Stimulated activated naive CD8-positive, alpha-beta T cell treated with anti-CD3 and anti-CD28 coated beads, Interleukin-15, amount 100 ng/mL, for 72 hours (primary cell): ENCODE data around the gene PEA15.
A peak's percentile ranks its signal among the peaks of the same experiment; 100 is the strongest.

Experiments used
- ATAC-seq: fragments of 150-1000 bp; cut with Tn5 transposase; 2 replicates; pipeline ENCODE4 v1.10.0; 2021; ENCODE audit warnings: mild to moderate bottlenecking, moderate library complexity
- DNase-seq, 2 donors: peaks; one replicate each; pipeline ENCODE4 v3.0.0; 2021 to 2022
- H3K27ac Mint-ChIP-seq, 2 donors: one replicate each; pipeline ENCODE4 v1.8.0; 2022; ENCODE audit warnings: mild to moderate bottlenecking in 2 of 2, mixed read lengths in 2 of 2, moderate library complexity in 2 of 2
- H3K27me3 Mint-ChIP-seq: one replicate; pipeline ENCODE4 v1.8.0; 2022; ENCODE audit warnings: mixed read lengths
- H3K4me1 Mint-ChIP-seq: one replicate; pipeline ENCODE4 v1.8.0; 2022; ENCODE audit warnings: mild to moderate bottlenecking, mixed read lengths
- H3K4me3 Mint-ChIP-seq, 2 donors: one replicate each; pipeline ENCODE4 v1.8.0; 2022; ENCODE audit warnings: mild to moderate bottlenecking in 2 of 2, mixed read lengths in 2 of 2, moderate library complexity in 1 of 2
- H3K9me3 Mint-ChIP-seq, 2 donors: one replicate each; pipeline ENCODE4 v1.8.0; 2022; ENCODE audit warnings: mixed read lengths in 2 of 2

Gene PEA15

DNA sequence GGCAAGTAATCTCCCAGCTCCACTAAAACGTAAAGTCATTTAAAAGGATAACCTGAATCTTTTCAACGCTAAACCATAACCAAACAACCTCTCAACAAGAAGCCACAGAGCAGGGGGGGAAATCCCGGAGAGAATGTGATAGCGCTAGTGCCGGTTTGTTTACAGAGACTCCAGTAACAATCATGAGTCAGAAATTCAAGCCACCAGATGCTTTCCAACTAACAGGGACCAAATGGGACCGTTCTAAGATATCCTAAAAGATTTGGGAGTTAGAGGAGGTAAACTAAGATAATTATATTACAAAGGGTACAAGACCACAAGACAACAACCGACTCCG is 56.3 kb downstream of the PEA15 start:
- peak overlapping the region; percentile 87 to 98 for H3K4me3 Mint-ChIP-seq
- H3K27ac Mint-ChIP-seq, result peak overlapping the region; percentile 100
- DNase-seq (peak; percentile 62 to 78), ATAC-seq (peak; percentile 59)
- peaks cover 47% of the 10 kb centered on the region for H3K4me1 Mint-ChIP-seq
- no peaks in the 10 kb centered on the region for H3K9me3 Mint-ChIP-seq
- H3K27me3 Mint-ChIP-seq, result no peaks in the 10 kb centered on the region

DNA sequence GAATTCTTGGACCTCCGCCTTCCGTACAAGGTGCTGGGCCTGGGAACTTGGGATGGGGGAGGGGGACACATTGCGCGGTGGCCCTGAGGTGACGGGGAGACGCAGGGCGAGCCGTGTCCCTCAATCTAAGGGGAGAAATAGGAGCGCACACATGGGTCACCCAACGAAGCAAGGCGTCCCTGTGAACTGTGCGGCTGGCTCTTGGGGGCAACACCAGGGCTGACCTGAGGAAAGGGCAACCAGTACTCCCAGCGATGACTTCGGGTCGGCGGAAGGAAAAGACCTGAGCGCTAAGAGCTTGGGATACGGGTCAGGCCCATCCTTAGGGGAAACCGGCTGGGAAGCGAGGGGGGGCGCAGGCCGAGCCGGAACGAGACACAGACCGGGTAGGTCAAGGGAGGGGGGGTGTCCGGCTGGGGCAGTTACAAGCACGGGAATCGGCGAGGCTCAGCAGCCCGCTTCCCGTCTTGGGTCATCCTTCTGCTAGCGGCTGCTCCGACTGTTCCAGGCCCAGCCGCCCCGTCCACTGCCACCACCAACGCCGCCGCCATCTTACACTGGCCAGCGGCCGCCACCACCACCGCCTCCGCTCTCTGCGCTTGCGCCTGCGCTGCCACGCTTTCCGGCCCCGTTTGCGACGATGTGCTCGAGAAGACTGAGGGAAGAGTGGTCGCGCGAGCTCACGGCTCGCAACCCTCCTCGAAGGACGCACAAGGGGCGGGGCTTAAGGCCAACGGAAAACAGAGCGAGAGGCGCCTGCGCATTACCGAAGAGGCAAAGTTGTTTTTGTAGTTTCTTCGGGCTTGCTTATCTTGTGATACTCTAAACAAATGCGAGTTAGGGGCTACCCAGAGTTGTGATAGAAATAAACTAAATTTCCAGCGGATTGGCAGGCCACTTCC is 57.0 kb downstream of the PEA15 start, which contains the start of gene DCAF8:
Gene DCAF8, minus strand, starts transcription at position 657 of the 902 bp plus-strand sequence. CDS start 18,541 bp downstream, outside the sequence.
- H3K27ac Mint-ChIP-seq, result peak within 1 kb of the TSS; percentile 100
- ATAC-seq (peak; percentile 87), DNase-seq (peak; percentile 97 to 98)
- peaks cover 47% of the 10 kb centered on the region for H3K4me1 Mint-ChIP-seq
- peak within 1 kb of the TSS; percentile 87 to 98 for H3K4me3 Mint-ChIP-seq
- H3K9me3 Mint-ChIP-seq, result no peaks in the 10 kb centered on the region
- H3K27me3 Mint-ChIP-seq, result no peaks in the 10 kb centered on the region

- DNase-seq, result no peak
- Mint-ChIP-seq H3K4me1 (peaks cover 22% of the 10 kb centered on the region), H3K27me3 (no peaks in the 10 kb centered on the region), H3K4me3 (no peak overlapping the region), H3K9me3 (no peaks in the 10 kb centered on the region), H3K27ac (no peak overlapping the region)
- ATAC-seq, result no peak
Measured at GRCh38 chr1:160264795-160265307, 59.7 kb downstream of the PEA15 start.
